ENCODE measurements around the gene TBL3. TPM values are rescaled to one million over a fixed set of nuclear protein-coding genes. Genes with fewer than 3 reads are reported as not detected.
"Not testable (repeated sequence)": the region's sequence is repeated elsewhere in the genome, so short reads cannot be mapped to it uniquely, and the experiment has no call there.

TBL3 gene
- total RNA-seq, 1 experiment from 2014 or later = 34.7 TPM

DNA sequence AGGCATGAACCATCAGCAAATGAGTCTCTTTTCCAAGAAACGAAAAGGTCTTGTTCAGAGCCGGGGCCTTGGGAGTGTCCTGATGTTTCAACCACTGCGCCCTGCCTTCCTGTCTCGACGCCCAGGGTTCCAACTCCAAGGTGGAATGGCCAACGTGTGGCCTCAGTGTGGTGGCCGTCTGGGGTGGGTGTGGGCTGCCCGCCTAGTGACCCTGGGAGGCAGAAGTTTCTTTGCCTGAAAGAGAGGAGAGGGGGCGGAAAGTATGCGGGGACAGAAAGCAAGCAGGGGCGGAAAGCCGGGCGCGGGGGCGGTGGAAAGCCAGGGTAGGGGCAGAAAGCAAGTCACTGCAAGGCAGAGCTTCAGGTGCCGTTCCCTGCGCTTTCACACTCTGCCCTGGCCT is 32.9 kb upstream of the TBL3 start:
- DNase-seq = no peak
- POLR2A ChIA-PET = no interaction called here
- Mint-ChIP-seq H3K9me3 (ENCODE audit: unreplicated experiment) (no peaks in the 10 kb centered on the region), H3K4me1 (ENCODE audit: low read depth, unreplicated experiment) (no peaks in the 10 kb centered on the region), H3K27ac (ENCODE audit: unreplicated experiment) (no peak overlapping the region), H3K4me3 (ENCODE audit: unreplicated experiment) (no peak overlapping the region), H3K36me3 (ENCODE audit: insufficient read depth, unreplicated experiment) (peaks cover 34% of the 10 kb centered on the region), H3K27me3 (ENCODE audit: insufficient read depth, unreplicated experiment) (no peaks in the 10 kb centered on the region)
- Histone ChIP-seq H3K27me3 (replicated peaks; ENCODE audit: control insufficient read depth, insufficient read depth, low read length) (no peaks in the 10 kb centered on the region), H3K9me3 (no peaks in the 10 kb centered on the region), H3K4me3 (ENCODE audit: low read depth, low read length) (no peak overlapping the region), H3K4me1 (peaks cover 28% of the 10 kb centered on the region), H3K36me3 (ENCODE audit: control insufficient read depth, insufficient read depth, low read length) (no peaks in the 10 kb centered on the region; the same call in none of the 2 replicates)
- TF ChIP-seq, protein P1, sequence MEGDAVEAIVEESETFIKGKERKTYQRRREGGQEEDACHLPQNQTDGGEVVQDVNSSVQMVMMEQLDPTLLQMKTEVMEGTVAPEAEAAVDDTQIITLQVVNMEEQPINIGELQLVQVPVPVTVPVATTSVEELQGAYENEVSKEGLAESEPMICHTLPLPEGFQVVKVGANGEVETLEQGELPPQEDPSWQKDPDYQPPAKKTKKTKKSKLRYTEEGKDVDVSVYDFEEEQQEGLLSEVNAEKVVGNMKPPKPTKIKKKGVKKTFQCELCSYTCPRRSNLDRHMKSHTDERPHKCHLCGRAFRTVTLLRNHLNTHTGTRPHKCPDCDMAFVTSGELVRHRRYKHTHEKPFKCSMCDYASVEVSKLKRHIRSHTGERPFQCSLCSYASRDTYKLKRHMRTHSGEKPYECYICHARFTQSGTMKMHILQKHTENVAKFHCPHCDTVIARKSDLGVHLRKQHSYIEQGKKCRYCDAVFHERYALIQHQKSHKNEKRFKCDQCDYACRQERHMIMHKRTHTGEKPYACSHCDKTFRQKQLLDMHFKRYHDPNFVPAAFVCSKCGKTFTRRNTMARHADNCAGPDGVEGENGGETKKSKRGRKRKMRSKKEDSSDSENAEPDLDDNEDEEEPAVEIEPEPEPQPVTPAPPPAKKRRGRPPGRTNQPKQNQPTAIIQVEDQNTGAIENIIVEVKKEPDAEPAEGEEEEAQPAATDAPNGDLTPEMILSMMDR (IDR thresholded peaks at IDR 0.05; ENCODE audit: insufficient read depth in 1 of 2, low read depth in 1 of 2, low read length in 1 of 2, severe bottlenecking in 1 of 2, unreplicated experiment in 1 of 2) = no peak
- no TSS peak for BruUV-seq (replicated peaks)
- CTCF ChIA-PET = no interaction called here
- intact Hi-C loops (cut with micrococcal nuclease; ENCODE audit: unreplicated experiment) = no loop called here

DNA sequence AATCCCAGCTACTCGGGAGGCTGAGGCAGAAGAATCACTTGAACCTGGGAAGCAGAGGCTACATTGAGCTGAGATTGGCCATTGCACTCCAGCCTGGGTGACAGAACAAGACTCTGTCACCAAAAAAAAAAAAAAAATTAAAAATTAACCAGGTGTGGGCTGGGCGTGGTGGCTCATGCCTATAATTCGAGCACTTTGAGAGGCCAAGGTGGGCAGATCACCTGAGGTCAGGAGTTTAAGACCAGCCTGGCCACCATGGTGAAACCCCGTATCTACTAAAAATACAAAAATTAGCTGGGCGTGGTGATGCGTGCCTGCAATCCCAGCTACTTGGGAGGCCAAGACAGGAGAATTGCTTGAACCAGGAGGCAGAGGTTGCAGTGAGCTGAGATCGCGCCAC is 32.0 kb upstream of the TBL3 start:
- H3K36me3 ChIP-seq (ENCODE audit: control insufficient read depth, insufficient read depth, low read length); H3K9me3 Mint-ChIP-seq (ENCODE audit: unreplicated experiment); H3K4me3 ChIP-seq (ENCODE audit: low read depth, low read length); H3K4me1 Mint-ChIP-seq (ENCODE audit: low read depth, unreplicated experiment); DNase-seq; H3K27me3 ChIP-seq (replicated peaks; ENCODE audit: control insufficient read depth, insufficient read depth, low read length); H3K9me3 ChIP-seq; intact Hi-C loops (cut with micrococcal nuclease; ENCODE audit: unreplicated experiment); H3K27ac Mint-ChIP-seq (ENCODE audit: unreplicated experiment); H3K27me3 Mint-ChIP-seq (ENCODE audit: insufficient read depth, unreplicated experiment): not testable (repeated sequence)
- TSS peak; percentile 11 for BruUV-seq (replicated peaks)
- peak overlapping the region; percentile 87 for H3K4me3 Mint-ChIP-seq (ENCODE audit: unreplicated experiment)
- peaks cover 34% of the 10 kb centered on the region for H3K36me3 Mint-ChIP-seq (ENCODE audit: insufficient read depth, unreplicated experiment)
- ChIA-PET CTCF (interaction anchor here (0.6 to 2.0 kb wide), 3 partner anchors 11 to 157 kb away, joined by 3 to 9 read pairs (median 4); partner anchors contain the start of gene NUBP2), POLR2A (interaction anchor here (0.7 to 1.6 kb wide), 2 partner anchors 25 to 216 kb away, joined by 3 to 29 read pairs; partner anchors contain the start of genes RPS2 and TRAF7)
- peaks cover 28% of the 10 kb centered on the region for H3K4me1 ChIP-seq

DNA sequence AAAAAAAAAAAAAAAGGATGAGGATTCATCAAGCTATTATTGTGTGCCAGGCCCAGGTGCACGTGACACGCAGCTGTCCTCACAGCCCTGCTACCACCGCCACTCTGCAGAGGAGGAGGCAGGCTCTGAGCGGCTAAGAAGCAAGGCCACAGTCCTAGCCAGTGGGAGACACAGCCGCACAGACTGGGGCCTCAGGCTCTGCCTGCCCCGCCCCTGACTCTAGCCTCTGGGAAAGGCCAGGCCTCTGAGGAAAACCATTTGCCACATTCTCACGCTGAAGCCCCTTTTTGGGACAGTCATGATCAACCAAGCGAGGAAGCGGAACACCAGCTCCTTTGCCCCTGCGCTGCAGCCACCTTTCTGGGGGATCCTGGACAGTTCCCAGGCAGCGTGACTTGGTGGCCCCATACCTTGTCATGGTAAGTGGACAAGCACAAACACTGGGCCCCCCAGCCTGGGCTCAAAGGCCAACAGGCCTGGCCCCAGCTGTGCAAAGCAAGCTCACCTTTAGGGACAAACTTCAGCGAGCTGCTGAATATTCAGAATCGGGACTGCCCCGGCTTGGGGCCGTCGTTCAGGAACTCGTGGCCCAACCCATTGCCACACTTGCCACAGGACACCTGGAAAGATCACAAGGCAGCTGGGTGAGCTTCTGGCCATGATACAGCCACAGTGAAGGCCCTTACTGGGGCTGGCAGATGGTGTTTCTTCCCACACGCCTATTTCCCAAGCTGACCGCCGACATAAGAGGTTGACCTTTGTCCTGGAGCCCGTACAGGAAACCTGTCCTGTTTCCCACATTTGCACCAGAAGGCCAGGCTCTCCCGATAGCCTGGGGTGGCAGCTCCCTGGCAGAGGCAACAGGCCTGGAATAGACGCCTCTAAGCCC is 31.3 kb upstream of the TBL3 start:
- H3K4me3 Mint-ChIP-seq (ENCODE audit: unreplicated experiment) = peak overlapping the region; percentile 87
- intact Hi-C loops (cut with micrococcal nuclease; ENCODE audit: unreplicated experiment) = no loop called here
- H3K36me3 Mint-ChIP-seq (ENCODE audit: insufficient read depth, unreplicated experiment) = peaks cover 34% of the 10 kb centered on the region
- H3K4me1 Mint-ChIP-seq (ENCODE audit: low read depth, unreplicated experiment) = no peaks in the 10 kb centered on the region
- no TSS peak for BruUV-seq (replicated peaks)
- Histone ChIP-seq H3K36me3 (ENCODE audit: control insufficient read depth, insufficient read depth, low read length) (no peaks in the 10 kb centered on the region; the same call in none of the 2 replicates), H3K4me3 (ENCODE audit: low read depth, low read length) (peak overlapping the region; percentile 24), H3K27me3 (replicated peaks; ENCODE audit: control insufficient read depth, insufficient read depth, low read length) (no peaks in the 10 kb centered on the region), H3K4me1 (peaks cover 28% of the 10 kb centered on the region), H3K9me3 (no peaks in the 10 kb centered on the region)
- DNase-seq = peak; percentile 51 to 76
- no peaks in the 10 kb centered on the region for H3K27me3 Mint-ChIP-seq (ENCODE audit: insufficient read depth, unreplicated experiment)
- CTCF ChIA-PET = interaction anchor here (0.6 to 2.0 kb wide), 7 partner anchors 8 to 375 kb away, joined by 3 to 9 read pairs (median 3); partner anchors contain the start of genes GFER and NUBP2
- POLR2A ChIA-PET = interaction anchor here (0.7 to 1.6 kb wide), 4 partner anchors 20 to 215 kb away, joined by 3 to 29 read pairs (median 4); partner anchors contain the start of genes RPS2 and TRAF7
- H3K9me3 Mint-ChIP-seq (ENCODE audit: unreplicated experiment) = no peaks in the 10 kb centered on the region
- TF ChIP-seq, protein P1 (IDR thresholded peaks at IDR 0.05; ENCODE audit: insufficient read depth in 1 of 2, low read depth in 1 of 2, low read length in 1 of 2, severe bottlenecking in 1 of 2, unreplicated experiment in 1 of 2) = no peak
- peak overlapping the region; percentile 61 for H3K27ac Mint-ChIP-seq (ENCODE audit: unreplicated experiment)

All from Caco-2 (cell line).